HG03378 (cell line): Measurements from ENCODE around the gene CCR9.

Source experiments
- ATAC-seq: cut with Tn5 transposase; IDR thresholded peaks from one replicate; pipeline ENCODE4 v1.9.1; 2021; ENCODE audit warnings: mild to moderate bottlenecking, moderate library complexity; ENCODE audit not compliant: unreplicated experiment

Gene CCR9

GRCh38 chr3:45907769-45908705 is 21.7 kb downstream of the CCR9 start:
- ATAC-seq: no peak

- ATAC-seq: no peak
These were observed 22.4 kb downstream of the CCR9 start for GRCh38 chr3:45908761-45909160.

GRCh38 chr3:45909542-45909941 is 23.2 kb downstream of the CCR9 start:
- no peak for ATAC-seq

GRCh38 chr3:45910892-45911291 is 24.5 kb downstream of the CCR9 start:
- no peak for ATAC-seq

GRCh38 chr3:45911511-45912226 is 25.3 kb downstream of the CCR9 start:
- no peak for ATAC-seq

GRCh38 chr3:45912435-45912834 is 26.1 kb downstream of the CCR9 start:
- ATAC-seq: no peak

GRCh38 chr3:45914362-45915058 is 28.2 kb downstream of the CCR9 start:
- ATAC-seq: no peak

GRCh38 chr3:45915059-45915439 is 28.7 kb downstream of the CCR9 start:
- ATAC-seq: no peak

GRCh38 chr3:45915518-45916231 is 29.3 kb downstream of the CCR9 start:
- peak; percentile 90 for ATAC-seq

- ATAC-seq: no peak
These were observed 31.0 kb downstream of the CCR9 start for GRCh38 chr3:45917146-45917898.

GRCh38 chr3:45921158-45922038 is 35.1 kb downstream of the CCR9 start:
- no peak for ATAC-seq

- no peak for ATAC-seq
These were observed 35.6 kb downstream of the CCR9 start for GRCh38 chr3:45922039-45922326.

- no peak for ATAC-seq
These were observed 36.7 kb downstream of the CCR9 start for GRCh38 chr3:45922950-45923590.

GRCh38 chr3:45923755-45924154 is 37.4 kb downstream of the CCR9 start:
- ATAC-seq: no peak

- no peak for ATAC-seq
These were observed 41.5 kb downstream of the CCR9 start for GRCh38 chr3:45927881-45928280.

GRCh38 chr3:45929042-45929679 is 42.8 kb downstream of the CCR9 start:
- no peak for ATAC-seq

GRCh38 chr3:45931496-45931895 is 45.2 kb downstream of the CCR9 start:
- no peak for ATAC-seq

GRCh38 chr3:45932112-45932511 is 45.8 kb downstream of the CCR9 start:
- no peak for ATAC-seq
